COLO668 (cell line): Measurements from ENCODE around the gene RAB18.
"Not testable (repeated sequence)": the region's sequence is repeated elsewhere in the genome, so short reads cannot be mapped to it uniquely, and the experiment has no call there.

Experiments used
- DNase-seq: peaks from one replicate; lab custom pipeline; 2025; ENCODE audit not compliant: unreplicated experiment; lab: John Stamatoyannopoulos, UW

Gene RAB18

GRCh38 chr10:27503498-27504006, 552 bp upstream of the RAB18 start:
- no peak for DNase-seq

- no peak for DNase-seq
Measured at GRCh38 chr10:27504808-27505460, 830 bp downstream of the RAB18 start.

GRCh38 chr10:27505537-27505936, 1.4 kb downstream of the RAB18 start:
- not testable (repeated sequence) for DNase-seq

GRCh38 chr10:27506280-27506679, 2.2 kb downstream of the RAB18 start:
- no peak for DNase-seq

GRCh38 chr10:27512548-27512947, 8.4 kb downstream of the RAB18 start:
- DNase-seq, result no peak

- no peak for DNase-seq
Measured at GRCh38 chr10:27513451-27514191, 9.5 kb downstream of the RAB18 start.

GRCh38 chr10:27514243-27514642, 10.1 kb downstream of the RAB18 start:
- no peak for DNase-seq

GRCh38 chr10:27518261-27518660, 14.2 kb downstream of the RAB18 start:
- no peak for DNase-seq

- DNase-seq, result no peak
Measured at GRCh38 chr10:27525819-27526218, 21.7 kb downstream of the RAB18 start.

- no peak for DNase-seq
Measured at GRCh38 chr10:27526242-27526641, 22.1 kb downstream of the RAB18 start.

- DNase-seq, result no peak
Measured at GRCh38 chr10:27527666-27528295, 23.7 kb downstream of the RAB18 start.

- no peak for DNase-seq
Measured at GRCh38 chr10:27529010-27529783, 25.1 kb downstream of the RAB18 start.

GRCh38 chr10:27530477-27530876, 26.4 kb downstream of the RAB18 start:
- no peak for DNase-seq

- DNase-seq, result no peak
Measured at GRCh38 chr10:27531336-27531847, 27.3 kb downstream of the RAB18 start.

GRCh38 chr10:27534161-27534700, 30.1 kb downstream of the RAB18 start:
- no peak for DNase-seq

GRCh38 chr10:27535317-27535716, 31.2 kb downstream of the RAB18 start:
- DNase-seq, result no peak

- DNase-seq, result no peak
Measured at GRCh38 chr10:27536437-27536836, 32.3 kb downstream of the RAB18 start.

GRCh38 chr10:27537166-27537565, 33.1 kb downstream of the RAB18 start:
- no peak for DNase-seq

GRCh38 chr10:27537787-27538186, 33.7 kb downstream of the RAB18 start:
- DNase-seq, result no peak

GRCh38 chr10:27540672-27541071, 36.6 kb downstream of the RAB18 start:
- DNase-seq, result no peak
